Measurements from ENCODE around the gene GNPAT.

- TF ChIP-seq HDAC2 (IDR thresholded peaks at IDR 0.05): no peak
- TF ChIP-seq ATF2 (IDR thresholded peaks at IDR 0.05; ENCODE audit: low read length): no peak
- no peak for TF ChIP-seq YY1 (IDR thresholded peaks at IDR 0.05; ENCODE audit: low read depth, low read length)
Observed at GRCh38 chr1:231286603-231287002, 45.6 kb downstream of the GNPAT start.

Measured in GM12878 (cell line).